ENCODE data around the gene ARL6.

The ARL6 gene

GRCh38 chr3:97764407-97765238 lies at the start of gene ARL6:
Gene ARL6, plus strand, starts transcription at chr3:97764758. Its CDS starts 3,350 bp downstream, at chr3:97768108.
- DNase-seq (ENCODE audit: low read depth) = peak; percentile 67

- DNase-seq (ENCODE audit: low read depth) = peak; percentile 45
These were observed 45.3 kb upstream of the ARL6 start for GRCh38 chr3:97719156-97719821.

- DNase-seq (ENCODE audit: low read depth) = no peak
These were observed 44.1 kb upstream of the ARL6 start for GRCh38 chr3:97720417-97720816.

- DNase-seq (ENCODE audit: low read depth) = no peak
These were observed 43.1 kb upstream of the ARL6 start for GRCh38 chr3:97721446-97721845.

GRCh38 chr3:97736928-97737327 lies 27.6 kb upstream of the ARL6 start:
- DNase-seq (ENCODE audit: low read depth) = no peak

GRCh38 chr3:97738761-97739160 lies 25.8 kb upstream of the ARL6 start:
- DNase-seq (ENCODE audit: low read depth) = no peak

- DNase-seq (ENCODE audit: low read depth) = no peak
These were observed 22.5 kb upstream of the ARL6 start for GRCh38 chr3:97742036-97742435.

- no peak for DNase-seq (ENCODE audit: low read depth)
These were observed 20.3 kb upstream of the ARL6 start for GRCh38 chr3:97744289-97744688.

GRCh38 chr3:97763586-97764406 lies 762 bp upstream of the ARL6 start:
- no peak for DNase-seq (ENCODE audit: low read depth)

- no peak for DNase-seq (ENCODE audit: low read depth)
These were observed 778 bp downstream of the ARL6 start for GRCh38 chr3:97765336-97765735.

GRCh38 chr3:97772926-97773325 lies 8.4 kb downstream of the ARL6 start:
- no peak for DNase-seq (ENCODE audit: low read depth)

- no peak for DNase-seq (ENCODE audit: low read depth)
These were observed 13.6 kb downstream of the ARL6 start for GRCh38 chr3:97778152-97778551.

GRCh38 chr3:97793420-97794019 lies 29.0 kb downstream of the ARL6 start:
- no peak for DNase-seq (ENCODE audit: low read depth)

GRCh38 chr3:97795951-97796350 lies 31.4 kb downstream of the ARL6 start:
- DNase-seq (ENCODE audit: low read depth) = no peak

GRCh38 chr3:97804471-97804870 lies 39.9 kb downstream of the ARL6 start:
- no peak for DNase-seq (ENCODE audit: low read depth)

GRCh38 chr3:97810779-97811390 lies 46.3 kb downstream of the ARL6 start:
- no peak for DNase-seq (ENCODE audit: low read depth)

GRCh38 chr3:97815149-97815917 lies 50.8 kb downstream of the ARL6 start:
- DNase-seq (ENCODE audit: low read depth) = no peak

GRCh38 chr3:97816811-97817210 lies 52.3 kb downstream of the ARL6 start:
- DNase-seq (ENCODE audit: low read depth) = no peak

GRCh38 chr3:97817965-97818364 lies 53.4 kb downstream of the ARL6 start:
- DNase-seq (ENCODE audit: low read depth) = no peak

GRCh38 chr3:97820780-97821179 lies 56.2 kb downstream of the ARL6 start:
- no peak for DNase-seq (ENCODE audit: low read depth)

GRCh38 chr3:97821287-97821773 lies 56.8 kb downstream of the ARL6 start:
- DNase-seq (ENCODE audit: low read depth) = peak; percentile 24
